CD4-positive, alpha-beta memory T cell (primary cell): ENCODE measurements around the gene SNED1. TPM values are rescaled to one million over a fixed set of nuclear protein-coding genes. Genes with fewer than 3 reads are reported as not detected.

Source experiments
- CTCF ChIA-PET: fragments of 350-600 bp; sonication (Branson Sonifier 250); formaldehyde crosslinking; loops from one replicate; lab custom pipeline; 2021; ENCODE audit warnings: inconsistent platforms; ENCODE audit not compliant: partially characterized antibody; lab: Charles Lee
- POLR2A ChIA-PET: fragments of 350-600 bp; sonication (Branson Sonifier 250); formaldehyde crosslinking; loops from one replicate; lab custom pipeline; 2021; ENCODE audit not compliant: partially characterized antibody; lab: Charles Lee
- DNase-seq, 5 donors: peaks; one replicate each; pipeline versions ENCODE4 v3.0.0 to v3.0.0-alpha.2; 2020 to 2022; ENCODE audit warnings: mixed read lengths in 1 of 5
- H3K27ac ChIP-seq: one replicate; pipeline ENCODE4 v1.7.0; 2013; ENCODE audit warnings: low read depth, low read length
- H3K27me3 ChIP-seq: 2 replicates; pipeline ENCODE4 v1.7.0; 2013; ENCODE audit warnings: mild to moderate bottlenecking, low read length, moderate library complexity; ENCODE audit not compliant: insufficient read depth
- H3K36me3 ChIP-seq: 2 replicates; pipeline ENCODE4 v1.7.0; 2013; ENCODE audit warnings: mild to moderate bottlenecking, low read length, moderate library complexity; ENCODE audit not compliant: insufficient read depth
- H3K4me1 ChIP-seq: 2 replicates; pipeline ENCODE4 v1.7.0; 2013; ENCODE audit warnings: mild to moderate bottlenecking, low read length, moderate library complexity; ENCODE audit not compliant: insufficient read depth
- H3K4me3 ChIP-seq, 2 donors: one replicate each; pipeline ENCODE4 v1.7.0; 2013; ENCODE audit warnings: low read length in 2 of 2, mild to moderate bottlenecking in 1 of 2
- H3K9me3 ChIP-seq, 2 donors: one replicate each; pipeline ENCODE4 v1.7.0; 2013; ENCODE audit warnings: low read length in 2 of 2, control low read depth in 1 of 2; ENCODE audit not compliant: control insufficient read depth in 1 of 2
- H3K27ac Mint-ChIP-seq, 7 donors: one replicate each; pipeline ENCODE4 v1.8.0; 2020 to 2021; ENCODE audit warnings: mixed read lengths in 7 of 7, mild to moderate bottlenecking in 6 of 7, inconsistent platforms in 3 of 7, moderate library complexity in 3 of 7
- H3K27me3 Mint-ChIP-seq, 2 donors: one replicate each; pipeline ENCODE4 v1.8.0; 2020 to 2021; ENCODE audit warnings: mixed read lengths in 2 of 2
- H3K36me3 Mint-ChIP-seq, 2 donors: one replicate each; pipeline ENCODE4 v1.8.0; 2020 to 2021; ENCODE audit warnings: mixed read lengths in 2 of 2, inconsistent platforms in 1 of 2, mild to moderate bottlenecking in 1 of 2
- H3K4me1 Mint-ChIP-seq, 4 donors: one replicate each; pipeline ENCODE4 v1.8.0; 2020 to 2021; ENCODE audit warnings: mixed read lengths in 4 of 4, mild to moderate bottlenecking in 1 of 4
- H3K4me3 Mint-ChIP-seq, 8 donors: one replicate each; pipeline ENCODE4 v1.8.0; 2020 to 2021; ENCODE audit warnings: mixed read lengths in 8 of 8, mild to moderate bottlenecking in 7 of 8, moderate library complexity in 6 of 8, inconsistent platforms in 3 of 8
- H3K9me3 Mint-ChIP-seq, 8 donors: one replicate each; pipeline ENCODE4 v1.8.0; 2020 to 2021; ENCODE audit warnings: mixed read lengths in 8 of 8, mild to moderate bottlenecking in 5 of 8, inconsistent platforms in 3 of 8, moderate library complexity in 1 of 8
- intact Hi-C: fragments of 100-400 bp; cut with micrococcal nuclease; formaldehyde crosslinking; loops from one replicate; pipeline ENCODE4 v1.15.1; 2023
- polyA plus RNA-seq, 2 donors: library from polyadenylated mRNA; unstranded; fragments of 300-500 nt; fragmentation: Illumina TruSeq; gene quantifications; one replicate each; pipeline ENCODE4 v1.2.3, GENCODE V29; 2021
- total RNA-seq, 2 experiments: library from RNA; stranded (reverse); gene quantifications; one replicate each; pipeline ENCODE4 v1.2.3, GENCODE V29; 2021

SNED1 gene
- total and polyA plus RNA-seq, 4 experiments from 2014 or later, result 1.6 to 90.1 (median 44.2) TPM

- ChIA-PET POLR2A (no interaction called here), CTCF (no interaction called here)
- Mint-ChIP-seq H3K27ac (peak overlapping the region; percentile 80 to 99 (median 91)), H3K27me3 (no peaks in the 10 kb centered on the region), H3K9me3 (peaks cover 0 to 2% (median 0%) of the 10 kb centered on the region in 8 donors), H3K36me3 (peaks cover 0 to 18% of the 10 kb centered on the region in 2 donors), H3K4me1 (peaks cover 8 to 36% (median 17%) of the 10 kb centered on the region in 4 donors), H3K4me3 (peak overlapping the region; percentile 75 to 91 (median 84))
- no peaks in the 10 kb centered on the region for H3K36me3 ChIP-seq
- H3K4me1 ChIP-seq, result peaks cover 32% of the 10 kb centered on the region
- H3K4me3 ChIP-seq, result peak overlapping the region; percentile 17 to 83
- no peaks in the 10 kb centered on the region for H3K9me3 ChIP-seq
- peak overlapping the region; percentile 68 for H3K27ac ChIP-seq
- intact Hi-C loops, result loop anchor here (1.0 to 2.0 kb wide), 2 partner anchors 114 to 204 kb away; partner anchors contain the start of gene PPP1R7
- no peaks in the 10 kb centered on the region for H3K27me3 ChIP-seq
- DNase-seq, result peak; percentile 63 to 94 (median 77)
These were observed 38.1 kb downstream of the SNED1 start for GRCh38 chr2:241036397-241036963.

DNA sequence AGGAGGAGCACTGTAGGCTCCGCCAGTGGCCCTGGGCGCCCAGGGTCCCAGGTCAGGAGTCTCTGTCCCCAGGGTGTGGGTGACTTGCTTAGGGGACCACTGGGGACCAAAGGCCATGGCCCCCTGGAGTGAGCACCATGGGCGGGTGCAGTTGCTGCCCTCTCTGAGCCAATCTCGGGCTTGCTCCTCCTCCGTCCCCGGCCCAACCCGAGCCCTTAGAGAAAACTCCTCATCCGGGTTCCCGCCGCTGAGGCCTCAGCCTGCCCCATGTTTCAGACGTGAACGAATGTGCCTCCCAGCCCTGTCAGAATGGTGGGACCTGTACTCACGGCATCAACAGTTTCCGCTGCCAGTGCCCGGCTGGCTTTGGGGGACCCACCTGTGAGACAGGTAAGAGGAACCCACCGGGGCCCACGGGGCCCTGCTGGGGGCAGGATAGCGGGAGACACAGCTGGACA lies 38.6 kb downstream of the SNED1 start:
- Mint-ChIP-seq H3K27me3 (no peaks in the 10 kb centered on the region), H3K9me3 (no peaks in the 10 kb centered on the region), H3K27ac (peak overlapping the region; percentile 80 to 99 (median 91)), H3K4me3 (peak overlapping the region; percentile 75 to 95 (median 84)), H3K36me3 (peaks cover 0 to 23% of the 10 kb centered on the region in 2 donors), H3K4me1 (peaks cover 9 to 40% (median 17%) of the 10 kb centered on the region in 4 donors)
- no peaks in the 10 kb centered on the region for H3K9me3 ChIP-seq
- H3K4me1 ChIP-seq, result peaks cover 32% of the 10 kb centered on the region
- CTCF ChIA-PET, result no interaction called here
- H3K4me3 ChIP-seq, result peak overlapping the region; percentile 17 to 83
- H3K27ac ChIP-seq, result peak overlapping the region; percentile 68
- DNase-seq, result peak in 2 of 5 donors; percentile 53 to 70
- H3K36me3 ChIP-seq, result no peaks in the 10 kb centered on the region
- POLR2A ChIA-PET, result no interaction called here
- intact Hi-C loops, result loop anchor here (1.0 to 2.0 kb wide), 2 partner anchors 114 to 205 kb away; partner anchors contain the start of gene PPP1R7
- H3K27me3 ChIP-seq, result no peaks in the 10 kb centered on the region

DNA sequence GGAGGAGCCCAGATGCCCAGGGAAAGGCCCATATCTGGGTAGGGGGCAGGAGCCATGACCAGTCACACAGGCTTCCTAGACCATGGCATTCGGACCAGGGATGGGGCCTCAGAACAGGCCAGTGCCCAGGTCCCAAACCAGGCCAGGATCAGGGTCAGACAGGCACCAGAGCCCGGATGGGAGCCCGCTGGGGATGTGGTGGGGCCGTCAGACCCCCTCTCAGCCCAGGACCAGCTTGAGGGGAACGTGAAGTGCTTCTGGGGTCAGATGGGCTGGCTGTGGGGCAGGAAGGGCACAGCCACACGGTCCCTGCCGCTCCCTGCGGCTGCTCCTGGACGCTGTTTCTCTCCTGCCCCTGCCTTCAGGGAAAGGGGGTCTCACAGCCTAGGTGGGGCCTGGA lies 39.1 kb downstream of the SNED1 start:
- ChIA-PET CTCF (interaction anchor here (0.9 kb wide), 1 partner anchor 28 kb away, joined by 3 read pairs; no protein-coding TSS in a partner anchor), POLR2A (interaction anchor here (0.8 to 1.4 kb wide), 5 partner anchors 18 to 71 kb away, joined by 3 to 5 read pairs (median 4); partner anchors contain the start of gene SNED1)
- H3K9me3 ChIP-seq, result no peaks in the 10 kb centered on the region
- Mint-ChIP-seq H3K27ac (peak overlapping the region; percentile 84 to 99 (median 93)), H3K9me3 (no peaks in the 10 kb centered on the region), H3K36me3 (peaks cover 0 to 26% of the 10 kb centered on the region in 2 donors), H3K4me1 (peaks cover 9 to 40% (median 17%) of the 10 kb centered on the region in 4 donors), H3K4me3 (peak overlapping the region; percentile 75 to 95 (median 88)), H3K27me3 (no peaks in the 10 kb centered on the region)
- DNase-seq, result no peak
- peak overlapping the region; percentile 68 for H3K27ac ChIP-seq
- no peaks in the 10 kb centered on the region for H3K36me3 ChIP-seq
- no peaks in the 10 kb centered on the region for H3K27me3 ChIP-seq
- intact Hi-C loops, result loop anchor here (2.0 kb wide), 1 partner anchor 113 kb away; the partner anchor contains the start of gene PPP1R7
- peaks cover 32% of the 10 kb centered on the region for H3K4me1 ChIP-seq
- H3K4me3 ChIP-seq, result peak overlapping the region in 1 of 2 donors; percentile 10

DNA sequence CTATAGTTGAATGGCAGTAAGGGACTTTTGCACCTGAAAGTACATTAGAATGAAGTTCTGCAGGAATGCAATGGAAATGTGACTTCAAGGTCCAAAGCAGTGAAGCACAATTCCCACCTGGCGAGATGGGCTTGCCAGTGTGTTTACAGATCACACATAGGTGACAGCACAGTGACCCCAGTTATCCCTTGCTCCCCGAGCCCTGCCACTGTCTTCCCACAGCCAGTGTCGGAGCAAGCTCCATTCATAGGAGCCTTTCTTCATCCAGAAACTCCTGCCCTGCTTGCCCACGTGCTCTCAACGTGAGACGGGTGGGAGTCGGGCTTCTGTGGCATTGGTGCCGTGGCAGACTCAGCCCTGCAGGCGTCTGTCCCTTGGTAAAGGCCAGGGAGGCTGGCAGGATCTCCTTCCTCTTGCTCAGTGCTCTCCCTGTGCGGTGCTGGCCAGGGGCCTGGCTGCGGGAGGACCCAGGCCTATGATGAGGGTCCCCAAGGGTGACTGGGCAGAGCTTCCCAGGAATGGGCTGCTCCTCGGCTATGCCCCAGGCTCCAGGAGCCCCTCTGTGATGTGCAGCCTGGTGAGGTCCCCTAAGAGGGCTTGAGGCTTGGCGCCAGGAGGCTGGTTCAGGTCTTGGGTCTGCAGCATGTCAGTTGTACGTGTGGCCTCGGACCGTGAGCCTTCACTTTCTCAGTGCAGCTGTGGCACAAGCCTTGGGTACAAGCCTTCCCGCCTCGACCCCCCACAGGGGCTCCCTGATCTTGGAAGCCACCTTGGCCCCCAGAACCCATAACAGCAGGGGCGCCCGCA lies 40.2 kb downstream of the SNED1 start:
- Histone ChIP-seq H3K27ac (no peak overlapping the region), H3K4me3 (no peak overlapping the region), H3K27me3 (no peaks in the 10 kb centered on the region), H3K9me3 (no peaks in the 10 kb centered on the region), H3K4me1 (peaks cover 32% of the 10 kb centered on the region), H3K36me3 (no peaks in the 10 kb centered on the region)
- peak overlapping the region in 6 of 7 donors; percentile 84 to 99 (median 95) for H3K27ac Mint-ChIP-seq
- intact Hi-C loops, result no loop called here
- ChIA-PET CTCF (interaction anchor here (0.9 kb wide), 1 partner anchor 29 kb away, joined by 3 read pairs; no protein-coding TSS in a partner anchor), POLR2A (interaction anchor here (0.8 to 1.4 kb wide), 5 partner anchors 9 to 70 kb away, joined by 3 to 5 read pairs (median 4); no protein-coding TSS in a partner anchor)
- H3K4me3 Mint-ChIP-seq, result peak overlapping the region; percentile 75 to 95 (median 88)
- H3K9me3 Mint-ChIP-seq, result no peaks in the 10 kb centered on the region
- DNase-seq, result no peak
- no peaks in the 10 kb centered on the region for H3K27me3 Mint-ChIP-seq
- H3K36me3 Mint-ChIP-seq, result peaks cover 4 to 26% of the 10 kb centered on the region in 2 donors
- H3K4me1 Mint-ChIP-seq, result peaks cover 7 to 40% (median 17%) of the 10 kb centered on the region in 4 donors

DNA sequence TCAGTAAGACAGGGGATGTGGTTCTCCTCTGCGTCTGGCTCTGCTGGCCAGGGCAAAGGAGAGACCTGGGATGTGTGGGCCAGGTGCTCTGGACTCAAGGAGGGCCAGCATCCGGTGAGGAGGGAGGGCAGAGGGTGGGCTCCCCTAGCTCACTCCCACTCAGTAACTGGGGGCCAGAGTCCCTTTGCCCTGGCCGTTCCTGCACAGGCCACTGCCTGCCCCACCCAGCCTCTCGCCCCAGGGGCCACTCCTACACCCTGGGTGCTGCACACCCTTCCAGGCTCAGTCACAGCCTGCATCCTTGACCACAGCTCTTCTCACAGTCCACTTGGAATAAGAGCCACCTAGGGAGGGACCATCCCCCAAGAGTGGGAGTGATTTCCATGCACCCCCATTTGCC lies 41.0 kb downstream of the SNED1 start:
- peaks cover 7 to 40% (median 17%) of the 10 kb centered on the region in 4 donors for H3K4me1 Mint-ChIP-seq
- Histone ChIP-seq H3K4me1 (peaks cover 32% of the 10 kb centered on the region), H3K36me3 (no peaks in the 10 kb centered on the region), H3K27ac (no peak overlapping the region), H3K27me3 (no peaks in the 10 kb centered on the region), H3K9me3 (no peaks in the 10 kb centered on the region), H3K4me3 (no peak overlapping the region)
- CTCF ChIA-PET, result no interaction called here
- peaks cover 4 to 29% of the 10 kb centered on the region in 2 donors for H3K36me3 Mint-ChIP-seq
- peak overlapping the region in 4 of 8 donors; percentile 35 to 68 (median 54) for H3K4me3 Mint-ChIP-seq
- H3K27me3 Mint-ChIP-seq, result no peaks in the 10 kb centered on the region
- POLR2A ChIA-PET, result interaction anchor here (1.1 kb wide), 1 partner anchor 10 kb away, joined by 3 read pairs; no protein-coding TSS in a partner anchor
- intact Hi-C loops, result no loop called here
- H3K9me3 Mint-ChIP-seq, result peaks cover 0 to 2% (median 0%) of the 10 kb centered on the region in 8 donors
- DNase-seq, result no peak
- peak overlapping the region in 4 of 7 donors; percentile 43 to 93 (median 66) for H3K27ac Mint-ChIP-seq

GRCh38 chr2:241040081-241040803 lies 41.8 kb downstream of the SNED1 start:
- peaks cover 32% of the 10 kb centered on the region for H3K4me1 ChIP-seq
- peak overlapping the region in 5 of 7 donors; percentile 29 to 93 (median 70) for H3K27ac Mint-ChIP-seq
- H3K4me3 Mint-ChIP-seq, result peak overlapping the region in 3 of 8 donors; percentile 28 to 49 (median 39)

More at GRCh38 chr2:241040081-241040803, 41.8 kb downstream of the SNED1 start:
- CTCF ChIA-PET, result no interaction called here
- H3K9me3 ChIP-seq, result no peaks in the 10 kb centered on the region
- Mint-ChIP-seq H3K9me3 (peaks cover 0 to 4% (median under 1%) of the 10 kb centered on the region in 8 donors), H3K4me1 (peaks cover 7 to 37% (median 17%) of the 10 kb centered on the region in 4 donors), H3K36me3 (peaks cover 4 to 31% of the 10 kb centered on the region in 2 donors), H3K27me3 (no peaks in the 10 kb centered on the region)
- H3K27me3 ChIP-seq, result no peaks in the 10 kb centered on the region
- no peaks in the 10 kb centered on the region for H3K36me3 ChIP-seq
- H3K27ac ChIP-seq, result no peak overlapping the region
- POLR2A ChIA-PET, result interaction anchor here (1.1 kb wide), 1 partner anchor 9 kb away, joined by 3 read pairs; no protein-coding TSS in a partner anchor
- intact Hi-C loops, result no loop called here
- no peak for DNase-seq
- no peak overlapping the region for H3K4me3 ChIP-seq
